ENCODE measurements around the gene ANO1.

DNA sequence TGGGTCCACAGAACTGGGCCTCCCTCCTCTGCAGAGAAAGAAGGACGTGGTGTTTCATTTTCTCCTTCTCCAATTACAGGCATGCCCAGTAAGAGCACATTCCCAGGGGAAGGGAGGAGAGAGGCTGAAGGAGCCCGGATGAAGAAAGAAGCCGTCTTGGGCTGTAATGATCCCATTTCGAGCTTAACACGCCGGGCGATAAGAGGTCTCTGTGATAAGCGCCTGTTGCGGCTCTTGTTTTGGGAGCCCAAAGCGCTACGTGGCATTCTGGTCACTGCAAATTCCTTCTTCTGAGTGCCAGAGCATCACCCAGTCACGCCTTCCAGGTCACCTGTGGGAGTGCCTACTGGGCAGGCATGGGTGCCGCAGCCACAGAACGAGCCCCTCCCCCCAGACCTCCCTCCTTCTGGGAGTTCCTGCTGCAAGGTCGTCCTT is 57.5 kb downstream of the ANO1 start:
- TF ChIP-seq, protein P1, sequence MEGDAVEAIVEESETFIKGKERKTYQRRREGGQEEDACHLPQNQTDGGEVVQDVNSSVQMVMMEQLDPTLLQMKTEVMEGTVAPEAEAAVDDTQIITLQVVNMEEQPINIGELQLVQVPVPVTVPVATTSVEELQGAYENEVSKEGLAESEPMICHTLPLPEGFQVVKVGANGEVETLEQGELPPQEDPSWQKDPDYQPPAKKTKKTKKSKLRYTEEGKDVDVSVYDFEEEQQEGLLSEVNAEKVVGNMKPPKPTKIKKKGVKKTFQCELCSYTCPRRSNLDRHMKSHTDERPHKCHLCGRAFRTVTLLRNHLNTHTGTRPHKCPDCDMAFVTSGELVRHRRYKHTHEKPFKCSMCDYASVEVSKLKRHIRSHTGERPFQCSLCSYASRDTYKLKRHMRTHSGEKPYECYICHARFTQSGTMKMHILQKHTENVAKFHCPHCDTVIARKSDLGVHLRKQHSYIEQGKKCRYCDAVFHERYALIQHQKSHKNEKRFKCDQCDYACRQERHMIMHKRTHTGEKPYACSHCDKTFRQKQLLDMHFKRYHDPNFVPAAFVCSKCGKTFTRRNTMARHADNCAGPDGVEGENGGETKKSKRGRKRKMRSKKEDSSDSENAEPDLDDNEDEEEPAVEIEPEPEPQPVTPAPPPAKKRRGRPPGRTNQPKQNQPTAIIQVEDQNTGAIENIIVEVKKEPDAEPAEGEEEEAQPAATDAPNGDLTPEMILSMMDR (IDR thresholded peaks at IDR 0.05), result no peak
- TF ChIP-seq EZH2 (IDR thresholded peaks at IDR 0.05; ENCODE audit: borderline replicate concordance, insufficient read depth, low read depth, low read length, poor library complexity, severe bottlenecking), result no peak

Data from B cell (primary cell).